Ishikawa (cell line): ENCODE data around the gene F10.

ENCODE experiments used
- CEBPB ChIP-seq: IDR thresholded peaks from 2 replicates; pipeline ENCODE4 v1.6.1; 2012
- CREB1 ChIP-seq: IDR thresholded peaks from 2 replicates; pipeline ENCODE4 v1.6.1; 2012; ENCODE audit warnings: low read depth
- EGR1 ChIP-seq: IDR thresholded peaks from 2 replicates; pipeline ENCODE4 v1.6.1; 2012
- EP300 ChIP-seq: IDR thresholded peaks from 2 replicates; pipeline ENCODE4 v1.6.1; 2012; ENCODE audit warnings: borderline replicate concordance
- FOXM1 ChIP-seq: IDR thresholded peaks from 2 replicates; pipeline ENCODE4 v1.6.1; 2012; ENCODE audit warnings: low read depth, borderline replicate concordance
- NFIC ChIP-seq: IDR thresholded peaks from 2 replicates; pipeline ENCODE4 v1.6.1; 2012
- RAD21 ChIP-seq: IDR thresholded peaks from 2 replicates; pipeline ENCODE4 v1.6.1; 2012; ENCODE audit warnings: low read depth
- TAF1 ChIP-seq: IDR thresholded peaks from 2 replicates; pipeline ENCODE4 v1.6.1; 2012; ENCODE audit warnings: low read depth, mild to moderate bottlenecking
- TCF12 ChIP-seq: IDR thresholded peaks from 2 replicates; pipeline ENCODE4 v1.6.1; 2012; ENCODE audit warnings: low read depth
- TEAD4 ChIP-seq: IDR thresholded peaks from 2 replicates; pipeline ENCODE4 v1.6.1; 2012
- YY1 ChIP-seq: IDR thresholded peaks from 2 replicates; pipeline ENCODE4 v1.6.1; 2012; ENCODE audit warnings: low read depth
- ZBTB7A ChIP-seq: IDR thresholded peaks from 2 replicates; pipeline ENCODE4 v1.6.1; 2012; ENCODE audit warnings: low read depth
- TF ChIP-seq, protein P1 (sequence below): IDR thresholded peaks from 2 replicates; pipeline ENCODE4 v1.6.1; 2012
- TF ChIP-seq, protein P2 (sequence below): IDR thresholded peaks from 2 replicates; pipeline ENCODE4 v1.6.1; 2012; ENCODE audit warnings: low read depth, mild to moderate bottlenecking
- TF ChIP-seq, protein P3 (sequence below): IDR thresholded peaks from 2 replicates; pipeline ENCODE4 v1.6.1; 2012

F10 gene

DNA sequence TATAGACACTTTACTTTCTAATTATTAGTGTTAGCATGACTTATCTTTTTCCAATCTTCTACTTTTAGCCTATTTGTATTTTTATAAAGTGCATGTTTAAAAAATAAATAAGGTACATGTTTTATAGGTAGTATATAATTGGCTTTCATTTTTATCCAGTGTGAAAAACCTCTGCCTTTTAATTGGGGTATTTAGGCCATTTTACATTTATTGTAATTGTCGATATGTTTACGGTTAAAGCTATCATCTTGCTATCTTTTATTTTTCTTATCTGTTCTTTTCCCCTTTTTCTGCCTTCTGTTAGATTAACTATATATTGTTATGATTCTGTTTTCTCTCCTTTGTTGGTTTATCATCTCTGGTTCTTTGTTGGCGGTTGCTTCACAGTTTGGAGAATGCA is 45.0 kb downstream of the F10 start:
- TF ChIP-seq TCF12 = no peak
- TF ChIP-seq TAF1 = no peak
- TF ChIP-seq EP300 = no peak
- no peak for TF ChIP-seq NFIC
- TF ChIP-seq TEAD4 = no peak
- TF ChIP-seq, protein P1, sequence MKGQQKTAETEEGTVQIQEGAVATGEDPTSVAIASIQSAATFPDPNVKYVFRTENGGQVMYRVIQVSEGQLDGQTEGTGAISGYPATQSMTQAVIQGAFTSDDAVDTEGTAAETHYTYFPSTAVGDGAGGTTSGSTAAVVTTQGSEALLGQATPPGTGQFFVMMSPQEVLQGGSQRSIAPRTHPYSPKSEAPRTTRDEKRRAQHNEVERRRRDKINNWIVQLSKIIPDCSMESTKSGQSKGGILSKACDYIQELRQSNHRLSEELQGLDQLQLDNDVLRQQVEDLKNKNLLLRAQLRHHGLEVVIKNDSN = no peak

DNA sequence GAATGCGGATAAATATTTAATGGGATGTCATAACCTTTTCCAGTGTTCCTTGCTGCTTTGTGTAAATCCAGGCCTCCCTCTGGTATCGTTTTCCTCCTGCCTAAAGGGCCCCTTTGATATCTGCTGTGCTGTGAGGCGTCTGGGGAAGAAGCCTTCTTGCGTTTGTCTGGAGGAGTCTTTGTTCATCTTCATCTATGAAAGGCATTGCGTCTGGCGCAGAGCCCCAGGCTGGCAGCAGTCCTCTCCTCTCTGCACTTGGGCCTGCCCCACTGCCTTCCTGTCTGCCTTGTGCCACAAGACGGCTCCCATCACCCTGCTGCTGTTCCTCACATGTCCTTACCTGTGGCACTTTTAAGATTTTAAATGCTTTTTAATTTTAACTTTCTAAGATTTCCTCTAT is 45.6 kb downstream of the F10 start:
- no peak for TF ChIP-seq TCF12
- no peak for TF ChIP-seq CREB1
- no peak for TF ChIP-seq EGR1
- no peak for TF ChIP-seq NFIC
- TF ChIP-seq TEAD4 = no peak
- TF ChIP-seq, protein P2, sequence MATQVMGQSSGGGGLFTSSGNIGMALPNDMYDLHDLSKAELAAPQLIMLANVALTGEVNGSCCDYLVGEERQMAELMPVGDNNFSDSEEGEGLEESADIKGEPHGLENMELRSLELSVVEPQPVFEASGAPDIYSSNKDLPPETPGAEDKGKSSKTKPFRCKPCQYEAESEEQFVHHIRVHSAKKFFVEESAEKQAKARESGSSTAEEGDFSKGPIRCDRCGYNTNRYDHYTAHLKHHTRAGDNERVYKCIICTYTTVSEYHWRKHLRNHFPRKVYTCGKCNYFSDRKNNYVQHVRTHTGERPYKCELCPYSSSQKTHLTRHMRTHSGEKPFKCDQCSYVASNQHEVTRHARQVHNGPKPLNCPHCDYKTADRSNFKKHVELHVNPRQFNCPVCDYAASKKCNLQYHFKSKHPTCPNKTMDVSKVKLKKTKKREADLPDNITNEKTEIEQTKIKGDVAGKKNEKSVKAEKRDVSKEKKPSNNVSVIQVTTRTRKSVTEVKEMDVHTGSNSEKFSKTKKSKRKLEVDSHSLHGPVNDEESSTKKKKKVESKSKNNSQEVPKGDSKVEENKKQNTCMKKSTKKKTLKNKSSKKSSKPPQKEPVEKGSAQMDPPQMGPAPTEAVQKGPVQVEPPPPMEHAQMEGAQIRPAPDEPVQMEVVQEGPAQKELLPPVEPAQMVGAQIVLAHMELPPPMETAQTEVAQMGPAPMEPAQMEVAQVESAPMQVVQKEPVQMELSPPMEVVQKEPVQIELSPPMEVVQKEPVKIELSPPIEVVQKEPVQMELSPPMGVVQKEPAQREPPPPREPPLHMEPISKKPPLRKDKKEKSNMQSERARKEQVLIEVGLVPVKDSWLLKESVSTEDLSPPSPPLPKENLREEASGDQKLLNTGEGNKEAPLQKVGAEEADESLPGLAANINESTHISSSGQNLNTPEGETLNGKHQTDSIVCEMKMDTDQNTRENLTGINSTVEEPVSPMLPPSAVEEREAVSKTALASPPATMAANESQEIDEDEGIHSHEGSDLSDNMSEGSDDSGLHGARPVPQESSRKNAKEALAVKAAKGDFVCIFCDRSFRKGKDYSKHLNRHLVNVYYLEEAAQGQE = no peak
- TF ChIP-seq, protein P3, sequence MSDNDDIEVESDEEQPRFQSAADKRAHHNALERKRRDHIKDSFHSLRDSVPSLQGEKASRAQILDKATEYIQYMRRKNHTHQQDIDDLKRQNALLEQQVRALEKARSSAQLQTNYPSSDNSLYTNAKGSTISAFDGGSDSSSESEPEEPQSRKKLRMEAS = no peak
- TF ChIP-seq ZBTB7A = no peak
- TF ChIP-seq RAD21 = no peak

DNA sequence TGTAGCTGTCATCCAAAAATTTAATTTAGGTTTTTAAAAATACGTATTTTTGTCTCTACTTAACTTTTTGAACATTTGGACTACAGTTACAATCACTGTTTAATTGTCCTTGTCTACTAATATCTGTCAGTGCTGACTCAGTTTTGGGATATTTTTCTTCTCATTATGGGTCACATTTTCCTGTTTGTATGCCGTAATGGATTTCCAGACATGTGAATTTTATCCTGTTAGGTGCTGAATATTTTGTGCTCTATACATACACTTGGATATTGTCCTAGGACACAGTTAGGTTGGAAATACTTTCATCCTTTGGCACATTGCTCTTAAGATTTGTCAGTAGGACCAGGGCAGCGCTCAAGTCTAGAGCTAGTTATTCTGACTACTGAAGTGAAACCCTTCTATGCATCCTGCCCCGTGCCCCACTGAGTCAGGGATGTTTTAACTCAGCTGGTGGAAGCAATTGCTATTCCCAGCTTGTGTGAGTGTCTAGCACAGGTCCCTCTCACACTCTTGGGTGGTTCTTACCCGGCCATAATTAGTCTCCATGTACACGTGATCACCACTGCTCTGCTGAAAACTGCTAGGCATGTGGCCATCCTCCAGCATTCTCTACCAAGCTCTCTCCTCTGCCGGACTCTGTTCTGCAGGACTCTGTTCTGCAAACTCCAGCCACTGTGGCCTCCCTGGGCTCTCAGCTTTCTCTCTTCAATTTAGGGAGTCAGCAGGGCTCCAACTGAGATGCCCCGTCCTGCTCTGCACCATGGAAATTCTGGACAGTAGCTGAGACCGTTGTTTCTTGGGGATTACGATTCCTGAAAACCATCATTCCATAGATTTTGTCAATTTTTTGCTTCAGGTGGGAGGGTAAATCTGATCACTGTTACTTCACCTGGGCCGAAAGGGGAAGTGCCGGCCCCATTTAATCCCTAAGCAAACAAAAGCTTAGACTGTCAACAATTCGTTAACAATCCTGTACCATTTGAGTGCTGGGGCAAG is 47.0 kb downstream of the F10 start:
- TF ChIP-seq TAF1 (no peak), CEBPB (no peak), RAD21 (no peak), ZBTB7A (no peak), EP300 (no peak), EGR1 (no peak), TCF12 (no peak), NFIC (no peak), TEAD4 (no peak), YY1 (no peak), CREB1 (no peak), FOXM1 (no peak)
- TF ChIP-seq, protein P3 = no peak
- TF ChIP-seq, protein P1 = no peak
- TF ChIP-seq, protein P2 = no peak

GRCh38 chr13:113170511-113170910 is 47.9 kb downstream of the F10 start:
- TF ChIP-seq FOXM1 = no peak
- TF ChIP-seq, protein P1 = no peak
- TF ChIP-seq ZBTB7A = no peak
- no peak for TF ChIP-seq TAF1
- no peak for TF ChIP-seq CEBPB
- no peak for TF ChIP-seq TCF12
- no peak for TF ChIP-seq RAD21
- TF ChIP-seq YY1 = no peak
- TF ChIP-seq, protein P3 = no peak
- no peak for TF ChIP-seq EP300
- TF ChIP-seq CREB1 = no peak
- TF ChIP-seq, protein P2 = no peak
